Rectal smooth muscle tissue (tissue), 1 donor: ENCODE results near the gene FAM222B.

Experiments
- H3K27ac ChIP-seq: one replicate; pipeline ENCODE4 v1.7.0; 2013; ENCODE audit warnings: low read depth, low read length, inconsistent platforms
- H3K27me3 ChIP-seq: one replicate; pipeline ENCODE4 v1.7.0; 2013; ENCODE audit warnings: low read length; ENCODE audit not compliant: control insufficient read depth, insufficient read depth
- H3K36me3 ChIP-seq: one replicate; pipeline ENCODE4 v1.7.0; 2013; ENCODE audit warnings: low read length; ENCODE audit not compliant: control insufficient read depth, insufficient read depth
- H3K4me1 ChIP-seq: one replicate; pipeline ENCODE4 v1.7.0; 2013; ENCODE audit warnings: low read length; ENCODE audit not compliant: control insufficient read depth, insufficient read depth
- H3K4me3 ChIP-seq: one replicate; pipeline ENCODE4 v1.7.0; 2013; ENCODE audit warnings: low read length
- H3K9ac ChIP-seq: one replicate; pipeline ENCODE4 v1.7.0; 2013; ENCODE audit warnings: low read length

Gene FAM222B

DNA sequence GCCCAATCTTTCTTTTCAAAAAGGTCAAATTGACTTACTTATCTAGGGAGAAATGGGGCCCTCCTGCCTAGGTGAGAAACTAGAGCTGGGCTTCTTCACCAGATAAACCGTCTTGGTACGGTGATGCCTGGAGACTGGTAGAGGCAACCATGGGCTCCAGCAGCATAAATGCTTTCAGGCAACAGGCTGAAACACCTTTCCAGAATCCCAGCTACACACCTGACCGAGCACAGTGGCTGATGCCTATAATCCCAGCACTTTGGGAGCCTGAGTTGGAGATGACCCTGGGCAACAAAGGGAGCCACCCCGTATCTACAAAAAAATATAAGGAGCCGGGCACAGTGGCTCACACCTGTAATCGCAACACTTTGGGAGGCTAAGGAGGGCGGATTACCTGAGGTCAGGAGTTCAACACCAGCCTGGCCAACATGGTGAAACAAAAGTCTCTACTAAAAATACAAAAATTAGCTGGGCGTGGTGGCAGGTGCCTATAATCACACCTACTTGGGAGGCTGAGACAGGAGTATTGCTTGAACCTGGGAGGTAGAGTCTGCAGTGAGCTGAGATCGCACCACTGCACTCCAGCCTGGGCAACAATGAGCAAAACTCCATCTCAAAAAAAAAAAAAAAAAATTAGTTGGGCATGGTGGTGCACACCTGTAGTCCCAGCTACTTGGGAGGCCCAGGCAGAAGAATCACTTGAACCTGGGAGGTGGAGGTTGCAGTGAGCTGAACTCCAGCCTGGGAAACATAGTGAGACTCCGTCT is 90.8 kb downstream of the FAM222B start:
- no peak overlapping the region for H3K27ac ChIP-seq
- no peak overlapping the region for H3K4me3 ChIP-seq
- H3K4me1 ChIP-seq, result no peaks in the 10 kb centered on the region
- H3K9ac ChIP-seq, result no peak overlapping the region
- peaks cover 29% of the 10 kb centered on the region for H3K36me3 ChIP-seq
- H3K27me3 ChIP-seq, result no peaks in the 10 kb centered on the region

DNA sequence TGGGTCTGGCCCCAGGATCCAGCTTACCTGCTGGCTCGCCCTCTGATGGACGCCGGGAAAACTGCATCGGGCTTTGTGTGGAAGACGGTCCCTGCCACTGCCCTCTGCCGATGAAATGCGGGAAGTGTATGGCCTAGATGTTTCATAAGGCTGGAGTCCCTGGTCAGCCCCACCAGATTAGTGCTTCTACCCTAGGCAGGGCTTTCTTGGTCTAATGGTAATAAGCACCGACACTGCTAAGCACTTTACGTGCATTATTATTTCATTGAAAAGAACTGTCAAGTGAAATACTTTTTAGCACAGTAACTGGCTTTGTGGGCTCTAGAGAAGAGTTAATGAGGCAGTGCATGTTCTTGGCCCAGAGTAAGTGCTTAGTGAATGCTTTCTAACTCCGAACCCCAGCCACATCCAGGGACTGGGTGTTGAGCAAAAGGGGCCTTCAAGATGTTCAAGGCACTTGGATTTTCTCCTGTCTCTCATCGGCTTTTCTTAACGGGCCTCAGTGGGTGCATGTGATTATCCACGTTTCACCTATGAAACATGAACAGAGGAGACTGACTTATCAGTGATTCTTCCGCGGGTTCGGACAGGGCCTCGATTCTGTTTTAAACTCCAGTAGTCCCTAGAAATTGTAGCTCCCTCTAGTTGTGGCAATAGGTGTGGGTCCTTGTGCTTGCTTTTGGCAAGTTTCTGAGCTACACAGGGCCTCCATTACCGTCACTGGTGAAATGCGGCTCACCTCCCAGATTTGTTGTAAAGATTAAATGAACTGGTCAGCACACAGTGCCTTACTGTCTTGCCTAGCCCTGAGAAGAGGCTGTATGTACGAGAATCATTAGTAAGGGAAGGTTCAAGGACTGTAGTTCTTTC is 92.2 kb downstream of the FAM222B start:
- Histone ChIP-seq H3K27ac (no peak overlapping the region), H3K9ac (no peak overlapping the region), H3K4me3 (no peak overlapping the region), H3K27me3 (no peaks in the 10 kb centered on the region), H3K36me3 (peaks cover 29% of the 10 kb centered on the region), H3K4me1 (peaks cover 2% of the 10 kb centered on the region)

DNA sequence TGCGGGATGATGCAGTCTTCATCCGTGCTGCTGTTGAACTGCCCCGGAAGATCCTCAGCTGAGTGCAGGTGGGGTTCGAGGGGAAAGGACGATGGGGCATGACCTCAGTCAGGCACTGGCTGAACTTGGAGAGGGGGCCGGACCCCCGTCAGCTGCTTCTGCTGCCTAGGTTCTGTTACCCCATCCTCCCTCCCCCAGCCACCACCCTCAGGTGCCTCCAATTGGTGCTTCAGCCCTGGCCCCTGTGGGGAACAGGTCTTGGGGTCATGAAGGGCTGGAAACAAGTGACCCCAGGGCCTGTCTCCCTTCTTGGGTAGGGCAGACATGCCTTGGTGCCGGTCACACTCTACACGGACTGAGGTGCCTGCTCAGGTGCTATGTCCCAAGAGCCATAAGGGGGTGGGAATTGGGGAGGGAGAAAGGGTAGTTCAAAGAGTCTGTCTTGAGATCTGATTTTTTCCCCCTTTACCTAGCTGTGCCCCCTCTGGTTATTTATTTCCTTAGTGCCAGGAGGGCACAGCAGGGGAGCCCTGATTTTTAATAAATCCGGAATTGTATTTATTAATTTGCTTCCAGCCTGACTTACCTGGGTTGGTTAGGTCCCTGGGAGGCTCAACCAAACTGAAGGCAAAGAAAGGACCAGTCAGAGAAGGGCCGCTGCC is 92.9 kb downstream of the FAM222B start:
- Histone ChIP-seq H3K27ac (no peak overlapping the region), H3K4me1 (peaks cover 4% of the 10 kb centered on the region), H3K4me3 (no peak overlapping the region)

DNA sequence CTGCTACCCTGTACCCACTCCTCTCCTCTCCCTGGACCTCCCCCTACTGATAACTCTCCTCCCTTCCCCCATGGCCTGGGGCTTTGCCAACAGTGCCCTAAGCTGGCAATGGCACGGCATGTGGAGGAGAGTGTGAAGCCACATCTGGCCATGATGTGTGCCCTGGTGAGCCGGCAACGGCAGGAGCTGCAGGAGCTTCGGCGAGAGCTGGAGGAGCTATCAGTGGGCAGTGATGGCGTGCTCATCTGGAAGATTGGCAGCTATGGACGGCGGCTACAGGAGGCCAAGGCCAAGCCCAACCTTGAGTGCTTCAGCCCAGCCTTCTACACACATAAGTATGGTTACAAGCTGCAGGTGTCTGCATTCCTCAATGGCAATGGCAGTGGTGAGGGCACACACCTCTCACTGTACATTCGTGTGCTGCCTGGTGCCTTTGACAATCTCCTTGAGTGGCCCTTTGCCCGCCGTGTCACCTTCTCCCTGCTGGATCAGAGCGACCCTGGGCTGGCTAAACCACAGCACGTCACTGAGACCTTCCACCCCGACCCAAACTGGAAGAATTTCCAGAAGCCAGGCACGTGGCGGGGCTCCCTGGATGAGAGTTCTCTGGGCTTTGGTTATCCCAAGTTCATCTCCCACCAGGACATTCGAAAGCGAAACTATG is 93.6 kb downstream of the FAM222B start:
- Histone ChIP-seq H3K27me3 (no peaks in the 10 kb centered on the region), H3K9ac (no peak overlapping the region), H3K4me3 (no peak overlapping the region), H3K4me1 (peaks cover 8% of the 10 kb centered on the region), H3K36me3 (peaks cover 29% of the 10 kb centered on the region), H3K27ac (no peak overlapping the region)

More for the DNA sequence above, 92.9 kb downstream of the FAM222B start:
- Histone ChIP-seq H3K27me3 (no peaks in the 10 kb centered on the region), H3K36me3 (peaks cover 29% of the 10 kb centered on the region), H3K9ac (no peak overlapping the region)

DNA sequence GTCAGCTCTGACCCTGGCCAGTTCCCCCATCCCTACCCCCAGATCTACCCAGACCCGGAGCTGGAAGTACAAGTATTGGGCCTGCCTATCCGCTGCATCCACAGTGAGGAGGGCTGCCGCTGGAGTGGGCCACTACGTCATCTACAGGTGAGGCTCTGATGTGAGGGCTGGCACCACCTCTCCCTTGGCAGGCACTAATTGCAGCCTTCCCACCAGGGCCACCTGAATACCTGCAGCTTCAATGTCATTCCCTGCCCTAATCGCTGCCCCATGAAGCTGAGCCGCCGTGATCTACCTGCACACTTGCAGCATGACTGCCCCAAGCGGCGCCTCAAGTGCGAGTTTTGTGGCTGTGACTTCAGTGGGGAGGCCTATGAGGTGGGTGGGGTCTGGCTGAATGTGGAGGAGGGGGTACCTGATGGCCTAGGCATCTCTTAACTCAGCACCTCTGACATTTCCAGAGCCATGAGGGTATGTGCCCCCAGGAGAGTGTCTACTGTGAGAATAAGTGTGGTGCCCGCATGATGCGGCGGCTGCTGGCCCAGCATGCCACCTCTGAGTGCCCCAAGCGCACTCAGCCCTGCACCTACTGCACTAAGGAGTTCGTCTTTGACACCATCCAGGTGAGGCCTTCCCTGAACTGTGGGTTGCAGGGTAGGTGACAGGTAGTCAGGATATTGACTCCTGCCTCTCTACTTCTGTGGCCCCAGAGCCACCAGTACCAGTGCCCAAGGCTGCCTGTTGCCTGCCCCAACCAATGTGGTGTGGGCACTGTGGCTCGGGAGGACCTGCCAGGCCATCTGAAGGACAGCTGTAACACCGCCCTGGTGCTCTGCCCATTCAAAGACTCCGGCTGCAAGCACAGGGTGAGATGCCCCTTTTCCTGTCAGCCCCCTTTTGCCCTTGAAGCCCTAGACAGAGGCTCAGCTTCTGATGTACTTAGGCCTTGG is 94.5 kb downstream of the FAM222B start:
- Histone ChIP-seq H3K27me3 (no peaks in the 10 kb centered on the region), H3K4me1 (peaks cover 12% of the 10 kb centered on the region), H3K36me3 (peaks cover 29% of the 10 kb centered on the region), H3K9ac (no peak overlapping the region), H3K4me3 (no peak overlapping the region), H3K27ac (no peak overlapping the region)

DNA sequence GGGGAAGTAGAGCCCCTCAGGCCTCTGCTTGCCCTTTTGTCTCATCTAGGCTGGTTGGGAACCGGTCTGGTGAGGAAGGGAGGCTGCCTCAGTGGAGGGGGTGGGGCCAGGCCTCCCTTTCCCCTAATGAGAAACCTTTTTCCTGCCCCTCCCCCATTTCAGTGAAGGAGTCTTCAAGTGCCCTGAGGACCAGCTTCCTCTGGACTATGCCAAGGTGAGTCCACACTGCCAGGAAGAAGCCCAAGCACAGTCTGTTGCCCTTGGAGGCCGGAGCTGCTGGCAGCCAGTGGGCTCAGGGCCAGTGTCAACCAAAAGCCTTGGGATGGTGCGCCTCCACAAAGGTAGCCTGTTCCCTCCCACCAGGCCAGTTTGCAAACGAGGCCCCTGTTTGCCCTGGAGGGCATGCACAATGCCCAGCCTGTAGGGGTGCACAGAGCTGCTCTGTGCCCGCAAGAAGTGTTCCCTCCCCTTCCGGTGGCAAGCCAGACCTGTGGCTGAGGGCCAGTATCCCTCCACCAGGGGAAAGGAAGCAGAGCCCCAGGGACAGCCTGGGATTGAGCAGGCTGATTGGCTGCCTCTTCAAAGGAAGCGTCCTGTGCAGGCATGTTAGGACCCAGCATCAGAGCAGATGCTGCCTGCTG is 95.4 kb downstream of the FAM222B start:
- H3K27ac ChIP-seq, result no peak overlapping the region
- no peaks in the 10 kb centered on the region for H3K27me3 ChIP-seq
- peaks cover 13% of the 10 kb centered on the region for H3K4me1 ChIP-seq
- peak overlapping the region; percentile 34 for H3K4me3 ChIP-seq
- peaks cover 25% of the 10 kb centered on the region for H3K36me3 ChIP-seq
- H3K9ac ChIP-seq, result no peak overlapping the region

DNA sequence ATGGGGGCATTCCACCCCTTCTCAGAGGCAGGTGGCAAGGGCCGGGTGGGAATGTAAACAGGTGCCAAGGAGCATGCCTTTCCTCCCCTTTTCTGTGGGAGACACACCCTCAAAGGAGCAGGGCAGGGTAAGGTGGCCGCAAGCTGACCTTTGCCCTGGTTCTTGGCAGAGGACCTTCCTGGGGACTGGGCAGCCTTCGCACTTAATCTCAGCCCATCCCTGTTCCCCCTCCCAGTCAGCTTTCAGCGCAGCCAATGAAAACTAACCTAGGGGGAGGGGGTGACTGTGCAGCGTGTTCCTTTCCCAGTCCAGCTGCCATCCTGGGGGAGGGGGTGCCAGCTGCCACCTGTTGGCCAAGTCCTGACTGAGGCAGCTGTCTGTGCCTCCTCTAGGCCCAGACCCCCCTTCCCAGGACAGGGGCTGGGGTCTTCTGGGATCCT is 96.0 kb downstream of the FAM222B start:
- peaks cover 13% of the 10 kb centered on the region for H3K4me1 ChIP-seq
- H3K36me3 ChIP-seq, result peaks cover 25% of the 10 kb centered on the region

DNA sequence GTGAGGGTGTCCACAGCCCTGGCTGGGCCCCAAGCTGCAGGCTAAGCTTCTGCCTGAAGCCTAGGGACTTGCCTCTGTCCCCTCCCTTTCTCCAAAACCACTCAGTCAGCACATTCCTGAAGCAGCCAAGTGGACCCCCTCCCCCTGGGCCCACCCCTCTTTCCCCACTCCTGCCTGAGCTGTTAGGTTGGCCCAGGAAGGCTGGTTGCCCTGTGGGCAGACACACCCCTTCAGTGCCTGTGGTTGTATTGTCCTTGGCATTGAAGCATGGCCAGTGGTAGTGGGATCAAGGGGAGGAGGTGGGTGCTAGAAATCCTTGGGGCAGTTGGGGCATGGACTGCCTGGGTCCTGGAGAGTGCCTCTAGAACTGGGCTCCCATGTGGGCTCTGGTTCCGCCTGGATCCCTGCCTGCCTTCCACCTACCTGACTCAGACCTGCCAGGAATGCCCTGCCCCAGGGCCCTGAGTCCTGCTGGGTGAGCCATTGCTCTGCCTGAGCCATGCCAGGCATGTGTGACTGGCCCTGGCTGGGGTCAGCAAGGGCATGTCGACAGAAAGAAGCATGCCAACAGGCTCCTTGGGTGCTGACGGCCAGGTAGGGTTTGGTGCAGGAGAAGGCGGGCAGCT is 96.7 kb downstream of the FAM222B start:
- Histone ChIP-seq H3K4me3 (peak overlapping the region; percentile 84), H3K27me3 (no peaks in the 10 kb centered on the region), H3K9ac (no peak overlapping the region), H3K36me3 (peaks cover 25% of the 10 kb centered on the region), H3K27ac (peak overlapping the region; percentile 15), H3K4me1 (peaks cover 13% of the 10 kb centered on the region)

More for the DNA sequence above, 96.0 kb downstream of the FAM222B start:
- Histone ChIP-seq H3K27ac (peak overlapping the region; percentile 15), H3K4me3 (peak overlapping the region; percentile 84), H3K27me3 (no peaks in the 10 kb centered on the region), H3K9ac (no peak overlapping the region)

DNA sequence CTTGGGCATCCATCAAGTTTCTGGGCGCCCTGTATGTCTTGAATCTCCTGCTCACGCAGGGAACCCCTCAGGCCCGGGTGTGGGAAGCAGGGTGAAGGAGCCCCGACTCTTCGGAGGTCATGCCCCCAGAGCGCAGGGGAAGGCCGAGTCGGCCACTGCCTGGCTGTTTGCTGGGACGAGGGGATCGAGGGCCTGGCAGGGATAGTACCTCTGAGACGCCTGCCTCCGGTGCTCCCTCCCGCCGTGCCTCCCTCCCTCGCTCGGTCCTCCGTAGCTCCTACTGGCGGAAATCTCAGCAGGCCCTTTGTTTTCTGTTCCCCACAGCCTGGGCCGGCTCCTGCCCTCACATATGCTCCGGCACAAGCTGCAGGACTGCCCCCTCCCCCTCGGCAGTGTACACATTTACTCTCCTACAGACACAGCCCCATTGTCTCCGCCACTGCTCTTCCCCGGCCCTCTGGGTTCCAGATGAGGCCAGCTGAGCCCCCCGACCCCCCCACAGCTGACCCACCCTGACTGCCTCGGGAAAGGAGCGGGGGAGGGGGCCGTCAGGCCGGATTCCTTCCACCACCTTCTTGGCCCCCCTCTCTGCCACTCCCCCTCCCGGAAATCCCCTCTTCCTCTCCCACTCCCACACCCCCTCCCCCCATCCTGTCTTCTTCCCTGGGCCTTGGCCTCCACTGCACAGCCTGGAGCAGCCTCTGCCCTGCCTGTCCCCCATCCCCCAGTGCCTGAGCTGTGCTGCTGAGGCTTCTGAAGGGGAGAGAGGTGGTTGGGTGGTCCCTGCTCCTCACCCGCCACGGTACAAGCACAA is 97.4 kb downstream of the FAM222B start:
- Histone ChIP-seq H3K4me1 (peaks cover 13% of the 10 kb centered on the region), H3K27ac (peak overlapping the region; percentile 16), H3K36me3 (peaks cover 22% of the 10 kb centered on the region), H3K9ac (peak overlapping the region; percentile 51), H3K27me3 (no peaks in the 10 kb centered on the region), H3K4me3 (peak overlapping the region; percentile 84)
